Fibroblast of lung (primary cell): ENCODE data around the gene EWSR1. TPM values are rescaled to one million over a fixed set of nuclear protein-coding genes. Genes with fewer than 3 reads are reported as not detected.
"Not testable (repeated sequence)": the region's sequence is repeated elsewhere in the genome, so short reads cannot be mapped to it uniquely, and the experiment has no call there.

Experiments used
- DNase-seq, 2 donors: peaks; one replicate each; pipeline versions ENCODE4 v3.0.0 to v3.0.0-alpha.2; 2010; ENCODE audit warnings: low read depth in 2 of 2
- H2AFZ ChIP-seq: 2 replicates; pipeline ENCODE4 v1.5.1; 2012; ENCODE audit warnings: low read length, control low read depth, inconsistent platforms
- H3K27ac ChIP-seq: 2 replicates; pipeline ENCODE4 v1.5.1; 2011; ENCODE audit warnings: low read length, control low read depth; ENCODE audit not compliant: insufficient read depth
- H3K27me3 ChIP-seq: 2 replicates; pipeline ENCODE4 v1.5.1; 2011; ENCODE audit warnings: mild to moderate bottlenecking, low read length; ENCODE audit not compliant: control insufficient read depth, insufficient read depth
- H3K36me3 ChIP-seq: 2 replicates; pipeline ENCODE4 v1.5.1; 2011; ENCODE audit warnings: low read length; ENCODE audit not compliant: control insufficient read depth, insufficient read depth
- H3K4me1 ChIP-seq: 2 replicates; pipeline ENCODE4 v1.5.1; 2011; ENCODE audit warnings: low read length; ENCODE audit not compliant: control insufficient read depth, insufficient read depth; ENCODE audit errors: extremely low read depth
- H3K4me2 ChIP-seq: 2 replicates; pipeline ENCODE4 v1.5.1; 2011; ENCODE audit warnings: low read length, control low read depth; ENCODE audit not compliant: insufficient read depth; ENCODE audit errors: extremely low read depth
- H3K4me3 ChIP-seq, 4 experiments: fragments of 200-600 bp in 1 of 4; sonication (generic) in 1 of 4; replicated peaks in 1 of 4; 2 replicates each; pipeline ENCODE4 v1.5.1; 2011 to 2016; ENCODE audit warnings: low read length in 4 of 4, low read depth in 3 of 4, mild to moderate bottlenecking in 3 of 4, control low read depth in 2 of 4, inconsistent platforms in 1 of 4, mixed read lengths in 1 of 4; ENCODE audit not compliant: insufficient read depth in 1 of 4; ENCODE audit errors: control extremely low read depth in 1 of 4
- H3K79me2 ChIP-seq: 2 replicates; pipeline ENCODE4 v1.5.1; 2012; ENCODE audit warnings: mild to moderate bottlenecking, low read length, inconsistent platforms; ENCODE audit not compliant: control insufficient read depth, insufficient read depth
- H3K9ac ChIP-seq: 2 replicates; pipeline ENCODE4 v1.5.1; 2011; ENCODE audit warnings: mild to moderate bottlenecking, low read length, control low read depth; ENCODE audit not compliant: insufficient read depth
- H3K9me3 ChIP-seq: 2 replicates; pipeline ENCODE4 v1.5.1; 2012; ENCODE audit warnings: low read depth, low read length; ENCODE audit not compliant: control insufficient read depth, insufficient read depth
- H4K20me1 ChIP-seq: 2 replicates; pipeline ENCODE4 v1.5.1; 2011; ENCODE audit warnings: low read length; ENCODE audit not compliant: control insufficient read depth, insufficient read depth; ENCODE audit errors: extremely low read depth
- CTCF ChIP-seq, 2 donors: IDR thresholded peaks in 1 of 2; conservative IDR thresholded peaks in 1 of 2; 1 replicate in 1 of 2; 2 replicates in 1 of 2; pipeline ENCODE4 v1.5.1; 2011 to 2012; ENCODE audit warnings: low read length in 2 of 2, control low read depth in 1 of 2, inconsistent platforms in 1 of 2, low read depth in 1 of 2, mild to moderate bottlenecking in 1 of 2
- EZH2 ChIP-seq: IDR thresholded peaks from 2 replicates; pipeline ENCODE4 v1.5.1; 2012; ENCODE audit warnings: low read length, control low read depth, mild to moderate bottlenecking; ENCODE audit errors: missing control alignments
- polyA plus RNA-seq, 2 donors: library from polyadenylated mRNA; depleted of rRNA in 1 of 2; stranded (reverse) in 1 of 2; unstranded in 1 of 2; fragments of >200 nt; gene quantifications; 2 replicates each; pipeline ENCODE4 v1.2.1, GENCODE V29; 2011 to 2012; ENCODE audit warnings: missing spikeins in 1 of 2
- total RNA-seq: library from RNA; depleted of rRNA; stranded (reverse); fragments of >200 nt; gene quantifications from 2 replicates; pipeline ENCODE4 v1.2.1, GENCODE V29; 2014

The EWSR1 gene
- total and polyA plus RNA-seq, 2 donors (not counting 1 experiment from before 2014, with no cell fraction given) = 150 to 172 TPM

- no peaks in the 10 kb centered on the region for H3K9me3 ChIP-seq
- H3K9ac ChIP-seq = no peak overlapping the region
- H2AFZ ChIP-seq = no peak overlapping the region
- H3K27ac ChIP-seq = no peak overlapping the region
- H3K79me2 ChIP-seq = no peaks in the 10 kb centered on the region
- peaks cover 3% of the 10 kb centered on the region for H3K4me1 ChIP-seq
- peak; percentile 24 to 81 for DNase-seq
- no peaks in the 10 kb centered on the region for H3K27me3 ChIP-seq
- H3K4me3 ChIP-seq = no peak overlapping the region
- H4K20me1 ChIP-seq = no peaks in the 10 kb centered on the region
- peaks cover 30% of the 10 kb centered on the region for H3K36me3 ChIP-seq
- TF ChIP-seq CTCF (conservative IDR thresholded peaks at IDR 0.05 in 1 of 2, IDR thresholded peaks at IDR 0.05 in 1 of 2; ENCODE audit: low read depth in 1 of 2, low read length in 2 of 2) (no peak), EZH2 (no peak)
- no peak overlapping the region for H3K4me2 ChIP-seq
These were observed 75.3 kb downstream of the EWSR1 start for GRCh38 chr22:29343313-29343805.

- H3K4me2 ChIP-seq = no peak overlapping the region
- peaks cover 32% of the 10 kb centered on the region for H3K36me3 ChIP-seq
- no peak overlapping the region for H3K4me3 ChIP-seq
- TF ChIP-seq CTCF (conservative IDR thresholded peaks at IDR 0.05 in 1 of 2, IDR thresholded peaks at IDR 0.05 in 1 of 2; ENCODE audit: low read depth in 1 of 2, low read length in 2 of 2) = no peak
- TF ChIP-seq EZH2 = no peak
- no peaks in the 10 kb centered on the region for H3K27me3 ChIP-seq
- H2AFZ ChIP-seq = no peak overlapping the region
- no peaks in the 10 kb centered on the region for H4K20me1 ChIP-seq
- no peak overlapping the region for H3K27ac ChIP-seq
- no peaks in the 10 kb centered on the region for H3K79me2 ChIP-seq
- H3K9me3 ChIP-seq = no peaks in the 10 kb centered on the region
- no peak overlapping the region for H3K9ac ChIP-seq
- DNase-seq = peak; percentile 29 to 99
- H3K4me1 ChIP-seq = peaks cover 3% of the 10 kb centered on the region
These were observed 76.1 kb downstream of the EWSR1 start for GRCh38 chr22:29344137-29344536.

GRCh38 chr22:29344889-29345288 lies 76.8 kb downstream of the EWSR1 start:
- not testable (repeated sequence) for H3K27me3 ChIP-seq, DNase-seq, H3K4me1 ChIP-seq, H4K20me1 ChIP-seq, H3K79me2 ChIP-seq, H2AFZ ChIP-seq, H3K27ac ChIP-seq, H3K9me3 ChIP-seq, H3K4me3 ChIP-seq, H3K4me2 ChIP-seq, H3K9ac ChIP-seq
- H3K36me3 ChIP-seq = peaks cover 29% of the 10 kb centered on the region
